ENCODE data around the gene ANKS1B. TPM values are rescaled to one million over a fixed set of nuclear protein-coding genes. Genes with fewer than 3 reads are reported as not detected.
"Not testable (repeated sequence)": the region's sequence is repeated elsewhere in the genome, so short reads cannot be mapped to it uniquely, and the experiment has no call there.

The ANKS1B gene
- total RNA-seq, 2 experiments from 2014 or later = not detected

- Mint-ChIP-seq H3K27ac (no peak overlapping the region), H3K27me3 (ENCODE audit: low read depth) (no peaks in the 10 kb centered on the region), H3K9me3 (no peaks in the 10 kb centered on the region), H3K36me3 (ENCODE audit: low read depth) (no peaks in the 10 kb centered on the region), H3K4me1 (ENCODE audit: low read depth) (no peaks in the 10 kb centered on the region), H3K4me3 (no peak overlapping the region)
- DNase-seq = no peak
- CTCF ChIA-PET = no interaction called here
- intact Hi-C loops (cut with micrococcal nuclease) = no loop called here
Measured at GRCh38 chr12:99822273-99822672, 162.5 kb downstream of the ANKS1B start.

GRCh38 chr12:99810718-99811593 lies 173.8 kb downstream of the ANKS1B start:
- H3K36me3 Mint-ChIP-seq (ENCODE audit: low read depth) = no peaks in the 10 kb centered on the region
- no peak for DNase-seq
- no peak overlapping the region for H3K4me3 Mint-ChIP-seq
- no peak overlapping the region for H3K27ac Mint-ChIP-seq
- intact Hi-C loops (cut with micrococcal nuclease) = loop anchor here (10.0 kb wide), 1 partner anchor 934 kb away; no protein-coding TSS in a partner anchor
- H3K9me3 Mint-ChIP-seq = no peaks in the 10 kb centered on the region
- H3K27me3 Mint-ChIP-seq (ENCODE audit: low read depth) = no peaks in the 10 kb centered on the region
- CTCF ChIA-PET = no interaction called here
- no peaks in the 10 kb centered on the region for H3K4me1 Mint-ChIP-seq (ENCODE audit: low read depth)

DNA sequence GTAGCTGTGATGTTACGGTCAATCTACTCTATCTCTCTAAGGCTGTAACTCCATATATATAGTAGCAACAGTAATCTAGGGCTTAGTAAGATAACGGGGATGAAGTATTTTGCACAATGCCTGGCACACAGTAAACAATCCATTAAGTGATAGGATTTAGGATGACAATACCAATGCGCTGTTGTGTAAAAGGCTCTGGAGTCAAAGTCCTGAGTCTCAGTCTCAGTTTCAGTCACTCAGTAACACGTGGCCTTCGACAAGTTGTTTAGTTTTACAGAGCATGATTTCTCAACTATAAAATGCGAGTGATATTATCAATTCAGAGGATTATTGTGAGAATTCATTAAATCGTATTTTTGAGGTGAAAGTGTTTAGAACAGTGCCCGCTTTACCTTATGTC lies 174.8 kb downstream of the ANKS1B start:
- Mint-ChIP-seq H3K4me1 (ENCODE audit: low read depth) (no peaks in the 10 kb centered on the region), H3K27me3 (ENCODE audit: low read depth) (no peaks in the 10 kb centered on the region), H3K36me3 (ENCODE audit: low read depth) (no peaks in the 10 kb centered on the region), H3K9me3 (no peaks in the 10 kb centered on the region), H3K27ac (no peak overlapping the region), H3K4me3 (no peak overlapping the region)
- no peak for DNase-seq
- intact Hi-C loops (cut with micrococcal nuclease) = loop anchor here (2.0 to 10.0 kb wide), 2 partner anchors 745 to 935 kb away; no protein-coding TSS in a partner anchor
- CTCF ChIA-PET = no interaction called here

DNA sequence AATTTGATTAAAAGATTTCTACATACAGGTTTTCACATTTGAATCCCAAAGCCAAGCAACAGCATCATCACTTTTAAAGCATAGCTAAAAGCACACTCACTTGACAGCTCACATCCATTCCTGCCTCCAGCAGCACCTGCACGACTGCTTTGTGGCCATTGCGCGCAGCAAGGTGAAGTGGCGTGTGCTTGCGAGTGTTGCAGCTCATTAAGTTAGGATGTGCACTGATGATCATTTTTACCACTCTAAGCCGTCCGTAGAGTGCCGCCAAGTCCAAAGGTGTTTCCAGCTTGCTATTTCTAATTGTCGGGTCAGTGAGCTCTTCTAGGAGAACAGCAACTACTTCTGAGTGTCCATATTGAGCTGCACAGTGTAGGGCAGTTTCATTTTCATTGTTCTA lies 178.4 kb downstream of the ANKS1B start:
- H3K4me3 Mint-ChIP-seq = no peak overlapping the region
- no peaks in the 10 kb centered on the region for H3K4me1 Mint-ChIP-seq (ENCODE audit: low read depth)
- CTCF ChIA-PET = interaction anchor here (0.6 kb wide), 1 partner anchor 639 kb away, joined by 3 read pairs; no protein-coding TSS in a partner anchor
- intact Hi-C loops (cut with micrococcal nuclease) = no loop called here
- H3K27ac Mint-ChIP-seq = no peak overlapping the region
- no peak for DNase-seq
- H3K9me3 Mint-ChIP-seq = no peaks in the 10 kb centered on the region
- H3K36me3 Mint-ChIP-seq (ENCODE audit: low read depth) = no peaks in the 10 kb centered on the region
- H3K27me3 Mint-ChIP-seq (ENCODE audit: low read depth) = no peaks in the 10 kb centered on the region

- no peaks in the 10 kb centered on the region for H3K4me1 Mint-ChIP-seq (ENCODE audit: low read depth)
- H3K4me3 Mint-ChIP-seq = no peak overlapping the region
- intact Hi-C loops (cut with micrococcal nuclease) = no loop called here
- DNase-seq = no peak
- CTCF ChIA-PET = no interaction called here
- no peaks in the 10 kb centered on the region for H3K36me3 Mint-ChIP-seq (ENCODE audit: low read depth)
- no peak overlapping the region for H3K27ac Mint-ChIP-seq
- no peaks in the 10 kb centered on the region for H3K27me3 Mint-ChIP-seq (ENCODE audit: low read depth)
- H3K9me3 Mint-ChIP-seq = no peaks in the 10 kb centered on the region
Measured at GRCh38 chr12:99804715-99805114, 180.0 kb downstream of the ANKS1B start.

GRCh38 chr12:99800605-99801004 lies 184.1 kb downstream of the ANKS1B start:
- H3K9me3 Mint-ChIP-seq = no peaks in the 10 kb centered on the region
- CTCF ChIA-PET = no interaction called here
- no peak overlapping the region for H3K27ac Mint-ChIP-seq
- H3K27me3 Mint-ChIP-seq (ENCODE audit: low read depth) = no peaks in the 10 kb centered on the region
- no peak overlapping the region for H3K4me3 Mint-ChIP-seq
- intact Hi-C loops (cut with micrococcal nuclease) = no loop called here
- no peak for DNase-seq
- no peaks in the 10 kb centered on the region for H3K4me1 Mint-ChIP-seq (ENCODE audit: low read depth)
- H3K36me3 Mint-ChIP-seq (ENCODE audit: low read depth) = no peaks in the 10 kb centered on the region

GRCh38 chr12:99797931-99798330 lies 186.8 kb downstream of the ANKS1B start:
- H3K27ac Mint-ChIP-seq; H3K9me3 Mint-ChIP-seq; H3K27me3 Mint-ChIP-seq (ENCODE audit: low read depth); CTCF ChIA-PET; H3K4me1 Mint-ChIP-seq (ENCODE audit: low read depth); DNase-seq; H3K4me3 Mint-ChIP-seq; H3K36me3 Mint-ChIP-seq (ENCODE audit: low read depth); intact Hi-C loops (cut with micrococcal nuclease): not testable (repeated sequence)

GRCh38 chr12:99783421-99783820 lies 201.3 kb downstream of the ANKS1B start:
- Mint-ChIP-seq H3K4me3 (no peak overlapping the region), H3K4me1 (ENCODE audit: low read depth) (no peaks in the 10 kb centered on the region), H3K36me3 (ENCODE audit: low read depth) (no peaks in the 10 kb centered on the region), H3K27me3 (ENCODE audit: low read depth) (no peaks in the 10 kb centered on the region), H3K27ac (no peak overlapping the region), H3K9me3 (peaks cover 5% of the 10 kb centered on the region)
- intact Hi-C loops (cut with micrococcal nuclease) = no loop called here
- no peak for DNase-seq
- CTCF ChIA-PET = no interaction called here

GRCh38 chr12:99772274-99772673 lies 212.5 kb downstream of the ANKS1B start:
- H3K4me1 Mint-ChIP-seq (ENCODE audit: low read depth) = no peaks in the 10 kb centered on the region
- H3K4me3 Mint-ChIP-seq = no peak overlapping the region
- peaks cover 1% of the 10 kb centered on the region for H3K9me3 Mint-ChIP-seq
- no peak for DNase-seq
- H3K27me3 Mint-ChIP-seq (ENCODE audit: low read depth) = no peaks in the 10 kb centered on the region
- no peaks in the 10 kb centered on the region for H3K36me3 Mint-ChIP-seq (ENCODE audit: low read depth)
- CTCF ChIA-PET = no interaction called here
- intact Hi-C loops (cut with micrococcal nuclease) = no loop called here
- no peak overlapping the region for H3K27ac Mint-ChIP-seq

DNA sequence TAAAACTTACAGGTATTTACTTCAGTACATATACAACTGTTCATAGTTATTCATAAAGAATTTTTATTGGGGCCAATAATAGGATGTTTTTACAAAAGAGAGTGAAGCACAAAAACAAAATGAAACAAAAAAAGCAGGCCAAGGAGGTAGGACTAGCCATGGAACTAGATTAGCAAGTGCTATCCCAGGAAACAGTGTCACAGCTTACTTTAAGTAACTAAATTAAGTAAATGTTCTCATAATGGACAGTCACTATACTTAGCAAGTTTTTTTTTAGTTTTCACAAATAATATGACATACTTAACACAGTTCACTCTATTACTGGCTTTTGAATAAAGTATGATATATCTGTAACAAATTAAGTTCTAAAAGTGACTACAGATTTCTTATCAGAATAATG lies 213.1 kb downstream of the ANKS1B start:
- Mint-ChIP-seq H3K9me3 (no peaks in the 10 kb centered on the region), H3K27ac (no peak overlapping the region), H3K4me3 (no peak overlapping the region), H3K36me3 (ENCODE audit: low read depth) (no peaks in the 10 kb centered on the region), H3K27me3 (ENCODE audit: low read depth) (no peaks in the 10 kb centered on the region), H3K4me1 (ENCODE audit: low read depth) (no peaks in the 10 kb centered on the region)
- CTCF ChIA-PET = no interaction called here
- DNase-seq = no peak
- intact Hi-C loops (cut with micrococcal nuclease) = no loop called here

- CTCF ChIA-PET = no interaction called here
- Mint-ChIP-seq H3K4me1 (ENCODE audit: low read depth) (no peaks in the 10 kb centered on the region), H3K4me3 (no peak overlapping the region), H3K27ac (no peak overlapping the region), H3K9me3 (no peaks in the 10 kb centered on the region), H3K27me3 (ENCODE audit: low read depth) (no peaks in the 10 kb centered on the region), H3K36me3 (ENCODE audit: low read depth) (no peaks in the 10 kb centered on the region)
- DNase-seq = no peak
- intact Hi-C loops (cut with micrococcal nuclease) = no loop called here
Measured at GRCh38 chr12:99769396-99769980, 215.2 kb downstream of the ANKS1B start.

- CTCF ChIA-PET = no interaction called here
- intact Hi-C loops (cut with micrococcal nuclease) = no loop called here
Measured at GRCh38 chr12:99768758-99769157, 216.0 kb downstream of the ANKS1B start.

GRCh38 chr12:99767809-99768208 lies 216.9 kb downstream of the ANKS1B start:
- CTCF ChIA-PET = interaction anchor here (1.0 kb wide), 1 partner anchor 724 kb away, joined by 4 read pairs; no protein-coding TSS in a partner anchor
- no peak for DNase-seq
- Mint-ChIP-seq H3K9me3 (no peaks in the 10 kb centered on the region), H3K4me1 (ENCODE audit: low read depth) (no peaks in the 10 kb centered on the region), H3K36me3 (ENCODE audit: low read depth) (no peaks in the 10 kb centered on the region), H3K4me3 (no peak overlapping the region), H3K27ac (no peak overlapping the region), H3K27me3 (ENCODE audit: low read depth) (no peaks in the 10 kb centered on the region)
- intact Hi-C loops (cut with micrococcal nuclease) = loop anchor here (1.0 kb wide), 1 partner anchor 725 kb away; no protein-coding TSS in a partner anchor

More at GRCh38 chr12:99768758-99769157, 216.0 kb downstream of the ANKS1B start:
- no peak overlapping the region for H3K4me3 Mint-ChIP-seq
- no peak for DNase-seq
- no peaks in the 10 kb centered on the region for H3K4me1 Mint-ChIP-seq (ENCODE audit: low read depth)
- H3K36me3 Mint-ChIP-seq (ENCODE audit: low read depth) = no peaks in the 10 kb centered on the region
- no peaks in the 10 kb centered on the region for H3K27me3 Mint-ChIP-seq (ENCODE audit: low read depth)
- H3K9me3 Mint-ChIP-seq = no peaks in the 10 kb centered on the region
- no peak overlapping the region for H3K27ac Mint-ChIP-seq

Measured in activated naive CD4-positive, alpha-beta T cell treated with anti-CD3 and anti-CD28 coated beads for 36 hours (primary cell).